NCI-H1105 treated with DMSO at 0.1 percent for 48 hours (cell line): Measurements from ENCODE around the gene ZBTB20.
"Not testable (repeated sequence)": the region's sequence is repeated elsewhere in the genome, so short reads cannot be mapped to it uniquely, and the experiment has no call there.

Experiments used
- DNase-seq: peaks from one replicate; lab custom pipeline; 2025; lab: John Stamatoyannopoulos, UW

Gene ZBTB20

GRCh38 chr3:114831861-114832260 lies 315.2 kb downstream of the ZBTB20 start:
- DNase-seq = no peak

DNA sequence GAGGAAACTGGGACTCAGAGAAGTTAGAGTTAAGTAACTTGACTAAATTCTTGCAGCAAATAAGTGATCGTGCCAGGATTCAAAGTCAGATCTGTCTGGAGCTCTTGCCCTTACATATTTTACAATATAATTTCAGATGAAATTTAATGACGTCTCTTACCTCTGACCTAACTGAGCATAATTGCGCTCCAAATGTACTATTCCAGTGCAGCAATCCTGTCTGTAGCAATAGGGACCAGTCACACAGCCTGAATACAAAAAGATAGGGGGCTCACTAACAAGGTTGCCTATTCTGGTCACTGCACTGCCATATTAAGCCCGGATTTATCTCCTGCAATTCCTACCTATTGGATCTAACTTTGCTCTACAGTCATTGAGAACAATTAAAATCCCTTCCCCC lies 316.4 kb downstream of the ZBTB20 start:
- DNase-seq = no peak

- no peak for DNase-seq
These were observed 317.3 kb downstream of the ZBTB20 start for GRCh38 chr3:114829783-114830182.

DNA sequence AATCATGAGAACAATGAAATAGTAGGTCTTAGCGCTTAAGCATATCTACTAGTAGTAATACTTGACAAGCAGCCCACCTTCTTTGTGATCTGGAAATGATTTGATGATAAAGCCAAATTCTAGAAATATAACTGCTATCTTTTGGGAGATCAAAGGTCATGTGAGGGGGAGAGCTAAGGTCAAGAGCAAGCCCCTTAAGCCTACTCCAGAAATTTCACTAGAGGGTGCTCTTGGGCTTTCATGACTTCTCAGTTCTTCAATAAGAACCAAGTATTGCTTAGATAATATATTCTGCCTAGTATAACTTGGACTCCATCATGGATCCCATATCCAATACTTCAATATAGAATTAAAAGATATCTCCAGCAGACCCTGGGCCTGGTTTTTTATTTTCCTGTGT lies 319.6 kb downstream of the ZBTB20 start:
- peak; percentile 80 for DNase-seq

- no peak for DNase-seq
These were observed 323.1 kb downstream of the ZBTB20 start for GRCh38 chr3:114824014-114824413.

- DNase-seq = no peak
These were observed 324.0 kb downstream of the ZBTB20 start for GRCh38 chr3:114823061-114823460.

DNA sequence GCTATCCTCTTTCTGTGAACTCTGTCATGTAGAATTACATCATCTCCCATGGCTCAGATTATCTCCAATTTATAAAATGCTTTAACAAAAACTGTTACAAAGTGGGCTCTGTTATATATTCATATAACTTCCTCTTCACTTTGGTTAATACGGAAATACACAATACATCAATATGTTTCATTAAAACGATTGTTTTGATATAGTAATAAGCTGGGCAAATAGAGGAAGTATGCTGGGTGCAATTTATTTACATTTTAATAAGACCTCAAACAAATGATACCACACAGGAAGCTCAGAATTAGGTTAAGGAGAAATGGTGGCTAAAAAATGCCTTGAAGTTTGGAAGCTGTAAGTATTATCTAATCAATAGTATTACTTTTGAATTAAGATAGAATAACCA lies 331.0 kb downstream of the ZBTB20 start:
- DNase-seq = no peak

- not testable (repeated sequence) for DNase-seq
These were observed 334.4 kb downstream of the ZBTB20 start for GRCh38 chr3:114812541-114813238.

- DNase-seq = no peak
These were observed 337.2 kb downstream of the ZBTB20 start for GRCh38 chr3:114809668-114810413.

DNA sequence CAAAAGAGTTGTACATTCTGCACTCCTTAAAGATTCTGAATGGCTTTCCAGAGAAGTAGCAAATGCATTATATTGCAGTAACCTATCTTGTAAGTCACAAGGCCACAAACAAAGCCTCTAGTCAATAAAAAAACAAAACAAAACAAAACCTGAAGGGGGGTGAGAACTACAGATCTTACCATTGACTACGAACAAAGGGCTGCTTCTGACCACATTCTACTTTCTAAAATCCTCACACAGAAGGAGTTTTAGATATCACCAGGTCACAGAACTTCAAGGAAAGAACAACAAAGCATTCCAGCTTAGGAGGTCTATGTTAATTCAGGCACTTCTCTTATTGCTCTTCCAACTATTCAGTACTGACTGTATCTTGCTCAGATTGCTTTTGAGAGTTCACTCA lies 343.0 kb downstream of the ZBTB20 start:
- DNase-seq = no peak

- DNase-seq = no peak
These were observed 343.9 kb downstream of the ZBTB20 start for GRCh38 chr3:114803042-114803695.

DNA sequence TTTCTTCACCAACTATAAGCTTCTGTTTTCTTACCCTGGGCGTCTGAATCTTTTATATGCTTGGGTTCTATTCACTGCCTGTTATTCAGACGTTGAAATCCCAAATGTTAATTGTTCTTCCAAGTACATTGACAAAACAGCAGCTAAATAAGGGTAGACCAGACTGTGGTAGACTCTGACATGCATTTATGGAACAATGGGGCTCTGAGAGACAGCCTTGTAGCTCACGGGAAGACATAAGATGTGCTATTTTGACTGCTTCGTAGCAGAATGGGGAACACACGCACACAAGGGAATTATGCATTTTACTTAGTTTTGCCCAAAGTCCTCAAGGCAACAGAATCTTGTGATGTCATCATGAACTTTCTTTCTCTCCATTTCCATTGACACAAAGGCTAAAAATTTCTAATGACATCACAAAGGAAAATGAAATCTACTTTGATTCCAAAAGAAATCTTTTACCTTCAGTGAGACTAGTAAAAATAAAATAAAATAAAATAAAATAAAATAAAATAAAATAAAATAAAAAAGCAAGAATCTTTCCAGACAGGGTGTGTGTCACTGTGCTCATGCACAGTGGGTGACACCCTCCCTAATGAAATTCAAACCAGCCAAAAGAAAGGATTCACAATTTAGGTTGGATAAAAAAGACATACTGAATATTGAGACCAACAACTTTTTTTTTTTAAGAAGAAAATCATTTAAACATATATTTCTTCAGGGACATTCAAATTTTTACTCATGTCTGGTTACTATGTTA lies 346.6 kb downstream of the ZBTB20 start:
- no peak for DNase-seq

DNA sequence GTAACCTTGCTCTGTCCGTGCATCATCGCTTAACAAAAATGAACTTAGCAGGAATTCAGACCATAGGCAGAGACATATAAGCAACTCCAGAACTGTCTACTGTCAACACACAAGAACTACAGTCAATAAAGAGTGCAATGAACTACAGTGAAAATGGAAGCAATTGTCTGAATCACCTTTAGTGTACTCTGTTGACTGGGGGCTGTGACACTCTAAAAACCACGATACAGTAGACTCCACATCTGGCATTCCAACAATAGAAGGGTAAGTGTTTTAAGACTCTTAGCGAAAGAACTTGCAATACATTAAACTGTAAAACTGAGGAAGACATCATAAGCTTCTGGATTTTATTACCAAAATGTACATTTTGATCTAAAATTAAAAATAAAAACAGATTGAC lies 347.3 kb downstream of the ZBTB20 start:
- DNase-seq = no peak

DNA sequence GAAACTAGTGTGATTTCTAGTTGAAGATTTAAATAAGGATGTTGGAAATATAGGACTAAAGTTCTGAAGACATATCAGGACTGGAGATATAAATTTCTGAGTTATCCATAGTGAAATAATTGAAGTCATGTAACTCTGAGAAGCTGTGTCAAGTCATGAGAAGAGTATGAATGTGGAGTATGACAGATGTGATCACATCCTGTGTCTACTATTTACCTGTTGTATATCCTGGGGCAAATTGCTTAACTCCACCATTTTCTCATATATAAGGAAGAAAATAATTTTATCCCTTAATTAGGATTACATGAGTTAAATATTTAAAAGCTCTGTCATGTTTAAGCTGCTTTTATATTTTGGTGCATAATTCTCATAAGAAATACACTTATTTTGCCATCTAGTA lies 350.3 kb downstream of the ZBTB20 start:
- no peak for DNase-seq

DNA sequence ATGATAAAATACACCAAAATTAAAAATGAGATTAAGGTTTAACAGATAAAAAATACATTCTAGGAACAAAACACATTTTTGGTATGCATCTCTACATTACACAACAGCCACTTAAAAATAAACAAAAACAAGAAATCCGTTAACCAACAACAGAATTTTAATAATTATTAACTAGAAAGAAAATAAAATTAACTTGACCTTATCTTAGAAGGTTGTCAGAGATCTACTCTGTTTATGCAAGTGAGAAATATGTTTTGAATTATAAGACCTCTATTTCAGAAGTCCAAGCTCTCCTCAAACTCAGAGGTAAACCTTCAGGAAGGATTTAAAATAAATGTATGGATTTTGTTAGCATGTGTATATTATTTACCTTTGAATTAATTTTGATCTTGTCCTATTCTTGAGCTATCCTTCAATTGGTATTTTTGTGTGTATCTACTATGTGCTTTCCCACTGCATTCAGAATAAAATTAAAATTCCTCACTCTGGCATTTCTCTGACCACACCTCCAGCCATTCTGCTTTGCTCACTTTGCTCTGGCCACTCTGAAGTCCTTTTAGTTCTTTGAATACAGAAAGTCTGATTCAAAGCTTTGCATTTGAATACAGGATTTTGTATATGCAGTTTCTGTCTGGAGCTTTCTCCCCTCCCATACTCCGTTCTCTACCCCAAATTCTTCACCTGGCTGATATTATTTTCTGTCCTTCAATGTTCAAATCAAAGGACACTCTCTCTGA lies 352.0 kb downstream of the ZBTB20 start:
- no peak for DNase-seq

GRCh38 chr3:114792159-114792918 lies 354.7 kb downstream of the ZBTB20 start:
- DNase-seq = no peak

GRCh38 chr3:114790752-114791151 lies 356.3 kb downstream of the ZBTB20 start:
- no peak for DNase-seq

DNA sequence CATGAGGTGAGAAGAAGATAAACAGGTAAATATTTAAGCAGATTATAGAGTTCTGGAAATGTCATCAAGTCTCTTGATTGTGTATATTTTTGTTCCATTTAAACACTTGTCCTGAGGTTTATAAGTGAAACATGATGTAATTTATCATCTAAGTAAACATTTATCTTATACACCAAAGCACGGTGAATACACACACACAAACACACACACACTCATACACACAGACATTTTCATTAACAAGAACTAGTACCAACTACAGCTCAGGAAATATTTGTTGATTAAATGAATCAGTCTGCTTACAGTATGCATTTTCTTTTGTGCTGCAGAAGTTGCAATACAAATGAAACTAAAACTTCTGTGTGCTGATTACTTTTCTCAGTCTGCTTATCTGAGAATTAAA lies 357.3 kb downstream of the ZBTB20 start:
- DNase-seq = no peak

GRCh38 chr3:114775395-114775794 lies 371.7 kb downstream of the ZBTB20 start:
- DNase-seq = no peak

DNA sequence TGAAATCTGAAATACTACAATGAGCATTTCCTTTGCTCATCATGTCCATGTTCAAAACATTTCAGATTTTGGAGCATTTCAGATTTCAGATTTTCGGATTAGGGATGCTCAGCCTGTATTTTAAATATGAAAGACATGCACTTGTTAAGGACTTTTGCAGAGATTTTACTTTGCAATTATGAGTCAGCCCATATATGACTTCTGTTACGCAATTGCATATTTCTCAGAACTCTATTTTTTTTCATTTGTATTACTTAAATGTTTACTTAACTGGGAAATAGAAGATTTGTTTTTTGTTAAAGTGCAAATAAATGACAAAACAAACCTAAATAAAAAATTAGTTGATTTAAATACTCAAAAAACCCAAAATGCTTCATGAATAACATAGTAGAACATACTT lies 376.2 kb downstream of the ZBTB20 start:
- DNase-seq = no peak

DNA sequence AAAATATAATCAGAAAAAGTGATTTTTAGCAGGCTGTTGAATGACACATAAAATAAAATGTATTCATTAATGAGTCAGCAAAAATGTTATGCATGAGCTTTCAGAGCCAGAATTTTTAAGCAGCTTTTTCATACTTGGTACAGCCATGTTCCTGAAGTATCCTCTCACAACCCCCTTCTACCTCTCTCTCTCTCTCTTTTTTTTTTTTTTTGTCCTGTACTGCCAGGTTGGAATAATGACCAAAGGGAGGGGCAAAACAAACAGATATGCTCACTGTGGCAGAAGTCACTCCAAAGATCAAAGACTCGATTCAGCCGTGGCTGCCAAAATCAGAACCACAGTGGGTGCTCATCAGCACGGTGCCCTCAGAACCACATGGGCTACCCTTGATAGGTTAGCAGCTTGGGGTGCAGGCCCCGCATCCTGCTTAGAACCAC lies 383.0 kb downstream of the ZBTB20 start:
- DNase-seq = no peak
